Activated naive CD4-positive, alpha-beta T cell treated with anti-CD3 and anti-CD28 coated beads for 36 hours (primary cell): ENCODE results near the gene TBC1D1. TPM values are rescaled to one million over a fixed set of nuclear protein-coding genes. Genes with fewer than 3 reads are reported as not detected.
"Not testable (repeated sequence)": the region's sequence is repeated elsewhere in the genome, so short reads cannot be mapped to it uniquely, and the experiment has no call there.

ENCODE experiments used
- CTCF ChIA-PET: fragments of 350-600 bp; sonication (Branson Sonifier 250); formaldehyde crosslinking; loops from one replicate; lab custom pipeline; 2021; ENCODE audit warnings: antibody characterized with exemption; lab: Charles Lee
- DNase-seq: peaks from one replicate; pipeline ENCODE4 v3.0.0-alpha.2; 2020
- H3K27ac Mint-ChIP-seq: one replicate; pipeline ENCODE4 v1.8.0; 2021; ENCODE audit warnings: mild to moderate bottlenecking, mixed read lengths
- H3K27me3 Mint-ChIP-seq: one replicate; pipeline ENCODE4 v1.8.0; 2021; ENCODE audit warnings: low read depth, mixed read lengths
- H3K36me3 Mint-ChIP-seq: one replicate; pipeline ENCODE4 v1.8.0; 2021; ENCODE audit warnings: low read depth, mixed read lengths
- H3K4me1 Mint-ChIP-seq: one replicate; pipeline ENCODE4 v1.8.0; 2021; ENCODE audit warnings: low read depth, mixed read lengths
- H3K4me3 Mint-ChIP-seq: one replicate; pipeline ENCODE4 v1.8.0; 2021; ENCODE audit warnings: mild to moderate bottlenecking, moderate library complexity, mixed read lengths
- H3K9me3 Mint-ChIP-seq: one replicate; pipeline ENCODE4 v1.8.0; 2021; ENCODE audit warnings: mixed read lengths
- intact Hi-C: fragments of 100-400 bp; cut with micrococcal nuclease; formaldehyde crosslinking; loops from one replicate; pipeline ENCODE4 v1.15.1; 2023
- total RNA-seq, 2 experiments: library from RNA; stranded (reverse); gene quantifications; one replicate each; pipeline ENCODE4 v1.2.3, GENCODE V29; 2021

Gene TBC1D1
- total RNA-seq, 2 experiments from 2014 or later: 57.7 to 68.5 TPM

GRCh38 chr4:37908488-37909331 is 17.8 kb downstream of the TBC1D1 start:
- no peaks in the 10 kb centered on the region for H3K27me3 Mint-ChIP-seq
- no peak overlapping the region for H3K4me3 Mint-ChIP-seq
- DNase-seq: no peak
- H3K36me3 Mint-ChIP-seq: peaks cover 6% of the 10 kb centered on the region
- intact Hi-C loops: no loop called here
- H3K27ac Mint-ChIP-seq: no peak overlapping the region
- no peaks in the 10 kb centered on the region for H3K9me3 Mint-ChIP-seq
- CTCF ChIA-PET: no interaction called here
- peaks cover 36% of the 10 kb centered on the region for H3K4me1 Mint-ChIP-seq

GRCh38 chr4:37909332-37910090 is 18.6 kb downstream of the TBC1D1 start:
- no peak overlapping the region for H3K27ac Mint-ChIP-seq
- H3K4me3 Mint-ChIP-seq: no peak overlapping the region
- intact Hi-C loops: loop anchor here (5.0 kb wide), 1 partner anchor 48 kb away; no protein-coding TSS in a partner anchor
- H3K4me1 Mint-ChIP-seq: peaks cover 35% of the 10 kb centered on the region
- H3K9me3 Mint-ChIP-seq: no peaks in the 10 kb centered on the region
- no peaks in the 10 kb centered on the region for H3K27me3 Mint-ChIP-seq
- H3K36me3 Mint-ChIP-seq: peaks cover 6% of the 10 kb centered on the region
- CTCF ChIA-PET: no interaction called here
- DNase-seq: no peak

- Mint-ChIP-seq H3K4me1 (peaks cover 32% of the 10 kb centered on the region), H3K27me3 (no peaks in the 10 kb centered on the region), H3K9me3 (no peaks in the 10 kb centered on the region), H3K36me3 (peaks cover 6% of the 10 kb centered on the region), H3K4me3 (no peak overlapping the region), H3K27ac (no peak overlapping the region)
- no peak for DNase-seq
- intact Hi-C loops: loop anchor here (5.0 kb wide), 1 partner anchor 47 kb away; no protein-coding TSS in a partner anchor
- CTCF ChIA-PET: no interaction called here
Observed at GRCh38 chr4:37910091-37910486, 19.2 kb downstream of the TBC1D1 start.

GRCh38 chr4:37914539-37914938 is 23.7 kb downstream of the TBC1D1 start:
- Mint-ChIP-seq H3K27ac (no peak overlapping the region), H3K4me3 (no peak overlapping the region), H3K27me3 (no peaks in the 10 kb centered on the region), H3K4me1 (peaks cover 10% of the 10 kb centered on the region), H3K9me3 (no peaks in the 10 kb centered on the region), H3K36me3 (peaks cover 2% of the 10 kb centered on the region)
- intact Hi-C loops: loop anchor here (5.0 kb wide), 1 partner anchor 43 kb away; no protein-coding TSS in a partner anchor
- CTCF ChIA-PET: interaction anchor here (1.0 to 1.1 kb wide), 2 partner anchors 17 to 19 kb away, joined by 4 to 5 read pairs; no protein-coding TSS in a partner anchor
- no peak for DNase-seq

GRCh38 chr4:37917388-37917787 is 26.5 kb downstream of the TBC1D1 start:
- H3K4me3 Mint-ChIP-seq: no peak overlapping the region
- no peaks in the 10 kb centered on the region for H3K27me3 Mint-ChIP-seq
- peaks cover 9% of the 10 kb centered on the region for H3K4me1 Mint-ChIP-seq
- CTCF ChIA-PET: no interaction called here
- DNase-seq: no peak
- H3K27ac Mint-ChIP-seq: no peak overlapping the region
- intact Hi-C loops: no loop called here
- no peaks in the 10 kb centered on the region for H3K36me3 Mint-ChIP-seq
- no peaks in the 10 kb centered on the region for H3K9me3 Mint-ChIP-seq

GRCh38 chr4:37918653-37919052 is 27.8 kb downstream of the TBC1D1 start:
- Mint-ChIP-seq H3K4me1 (peaks cover 8% of the 10 kb centered on the region), H3K27me3 (no peaks in the 10 kb centered on the region)
- CTCF ChIA-PET: no interaction called here

GRCh38 chr4:37922328-37922727 is 31.4 kb downstream of the TBC1D1 start:
- CTCF ChIA-PET: no interaction called here
- DNase-seq: no peak
- intact Hi-C loops: no loop called here
- H3K4me3 Mint-ChIP-seq: no peak overlapping the region
- H3K36me3 Mint-ChIP-seq: peaks cover 4% of the 10 kb centered on the region
- H3K4me1 Mint-ChIP-seq: peaks cover 11% of the 10 kb centered on the region
- no peak overlapping the region for H3K27ac Mint-ChIP-seq
- H3K9me3 Mint-ChIP-seq: no peaks in the 10 kb centered on the region
- no peaks in the 10 kb centered on the region for H3K27me3 Mint-ChIP-seq

More at GRCh38 chr4:37918653-37919052, 27.8 kb downstream of the TBC1D1 start:
- Mint-ChIP-seq H3K9me3 (no peaks in the 10 kb centered on the region), H3K36me3 (peaks cover 4% of the 10 kb centered on the region), H3K4me3 (no peak overlapping the region), H3K27ac (no peak overlapping the region)
- intact Hi-C loops: no loop called here
- DNase-seq: no peak

GRCh38 chr4:37923089-37923488 is 32.2 kb downstream of the TBC1D1 start:
- H3K4me3 Mint-ChIP-seq, H3K36me3 Mint-ChIP-seq, H3K27ac Mint-ChIP-seq, intact Hi-C loops, CTCF ChIA-PET, H3K27me3 Mint-ChIP-seq, DNase-seq, H3K9me3 Mint-ChIP-seq: not testable (repeated sequence)
- H3K4me1 Mint-ChIP-seq: peaks cover 16% of the 10 kb centered on the region

GRCh38 chr4:37924946-37925345 is 34.1 kb downstream of the TBC1D1 start:
- no peak for DNase-seq
- Mint-ChIP-seq H3K4me3 (no peak overlapping the region), H3K27me3 (no peaks in the 10 kb centered on the region), H3K9me3 (no peaks in the 10 kb centered on the region), H3K36me3 (peaks cover 4% of the 10 kb centered on the region), H3K27ac (no peak overlapping the region), H3K4me1 (peaks cover 32% of the 10 kb centered on the region)
- intact Hi-C loops: no loop called here
- CTCF ChIA-PET: no interaction called here

GRCh38 chr4:37927434-37927833 is 36.5 kb downstream of the TBC1D1 start:
- CTCF ChIA-PET: interaction anchor here (1.2 kb wide), 1 partner anchor 35 kb away, joined by 3 read pairs; no protein-coding TSS in a partner anchor
- intact Hi-C loops: no loop called here
- Mint-ChIP-seq H3K36me3 (peaks cover 5% of the 10 kb centered on the region), H3K4me1 (peaks cover 25% of the 10 kb centered on the region), H3K27ac (no peak overlapping the region), H3K9me3 (no peaks in the 10 kb centered on the region), H3K27me3 (no peaks in the 10 kb centered on the region), H3K4me3 (no peak overlapping the region)
- no peak for DNase-seq

- H3K27me3 Mint-ChIP-seq: no peaks in the 10 kb centered on the region
- peaks cover 4% of the 10 kb centered on the region for H3K36me3 Mint-ChIP-seq
- no peak for DNase-seq
- H3K4me3 Mint-ChIP-seq: no peak overlapping the region
- no peak overlapping the region for H3K27ac Mint-ChIP-seq
- intact Hi-C loops: no loop called here
- peaks cover 25% of the 10 kb centered on the region for H3K4me1 Mint-ChIP-seq
- CTCF ChIA-PET: no interaction called here
- H3K9me3 Mint-ChIP-seq: peaks cover 3% of the 10 kb centered on the region
Observed at GRCh38 chr4:37928426-37929416, 37.8 kb downstream of the TBC1D1 start.
